H7 (cell line): ENCODE measurements around the gene DMD. TPM values are rescaled to one million over a fixed set of nuclear protein-coding genes. Genes with fewer than 3 reads are reported as not detected.
A peak's percentile ranks its signal among the peaks of the same experiment; 100 is the strongest.

Experiments
- DNase-seq: peaks from one replicate; pipeline ENCODE4 v3.0.0; 2012
- H3K27me3 ChIP-seq: 2 replicates; pipeline ENCODE4 v1.6.0; 2011; ENCODE audit warnings: mild to moderate bottlenecking, low read length; ENCODE audit not compliant: control insufficient read depth, insufficient read depth
- H3K36me3 ChIP-seq: replicated peaks from 2 replicates; pipeline ENCODE4 v1.5.1; 2011; ENCODE audit warnings: low read length; ENCODE audit not compliant: control insufficient read depth, insufficient read depth
- H3K4me3 ChIP-seq: 2 replicates; pipeline ENCODE4 v1.5.1; 2011; ENCODE audit warnings: low read depth, mild to moderate bottlenecking, control low read depth, low read length, moderate library complexity; ENCODE audit not compliant: insufficient read depth
- total RNA-seq: library from RNA; depleted of rRNA; stranded (reverse); fragments of >200 nt; shearing (Covaris generic); gene quantifications from 2 replicates; pipeline ENCODE4 v1.2.3, GENCODE V29; 2014

DMD gene
- total RNA-seq, 1 experiment from 2014 or later: 17.1 TPM

GRCh38 chrX:32618154-32618553, 593.2 kb downstream of the DMD start:
- H3K36me3 ChIP-seq: no peaks in the 10 kb centered on the region
- no peak for DNase-seq
- H3K4me3 ChIP-seq: no peak overlapping the region
- H3K27me3 ChIP-seq: no peaks in the 10 kb centered on the region

GRCh38 chrX:32614707-32615106, 596.6 kb downstream of the DMD start:
- H3K27me3 ChIP-seq: no peaks in the 10 kb centered on the region
- no peak overlapping the region for H3K4me3 ChIP-seq
- no peak for DNase-seq
- H3K36me3 ChIP-seq: no peaks in the 10 kb centered on the region

GRCh38 chrX:32599156-32599555, 612.2 kb downstream of the DMD start:
- no peak overlapping the region for H3K4me3 ChIP-seq
- no peaks in the 10 kb centered on the region for H3K27me3 ChIP-seq
- no peak for DNase-seq
- H3K36me3 ChIP-seq: no peaks in the 10 kb centered on the region

- Histone ChIP-seq H3K36me3 (no peaks in the 10 kb centered on the region), H3K27me3 (no peaks in the 10 kb centered on the region), H3K4me3 (no peak overlapping the region)
- DNase-seq: no peak
Observed at GRCh38 chrX:32598707-32599106, 612.6 kb downstream of the DMD start.

GRCh38 chrX:32597777-32598176, 613.6 kb downstream of the DMD start:
- Histone ChIP-seq H3K27me3 (no peaks in the 10 kb centered on the region), H3K36me3 (no peaks in the 10 kb centered on the region), H3K4me3 (no peak overlapping the region)
- DNase-seq: no peak

- no peaks in the 10 kb centered on the region for H3K27me3 ChIP-seq
- no peaks in the 10 kb centered on the region for H3K36me3 ChIP-seq
- DNase-seq: no peak
- H3K4me3 ChIP-seq: no peak overlapping the region
Observed at GRCh38 chrX:32592786-32593185, 618.6 kb downstream of the DMD start.

- Histone ChIP-seq H3K27me3 (no peaks in the 10 kb centered on the region), H3K36me3 (no peaks in the 10 kb centered on the region), H3K4me3 (no peak overlapping the region)
- DNase-seq: no peak
Observed at GRCh38 chrX:32591589-32591988, 619.8 kb downstream of the DMD start.

GRCh38 chrX:32582729-32583128, 628.6 kb downstream of the DMD start:
- peak; percentile 10 for DNase-seq
- Histone ChIP-seq H3K36me3 (no peaks in the 10 kb centered on the region), H3K27me3 (peaks cover 16% of the 10 kb centered on the region; the same call in 1 of the 2 replicates), H3K4me3 (no peak overlapping the region)

GRCh38 chrX:32576885-32577284, 634.5 kb downstream of the DMD start:
- Histone ChIP-seq H3K4me3 (no peak overlapping the region), H3K36me3 (no peaks in the 10 kb centered on the region), H3K27me3 (peaks cover 3% of the 10 kb centered on the region; the same call in 1 of the 2 replicates)
- no peak for DNase-seq

- H3K27me3 ChIP-seq: no peaks in the 10 kb centered on the region
- H3K36me3 ChIP-seq: no peaks in the 10 kb centered on the region
- H3K4me3 ChIP-seq: no peak overlapping the region
- no peak for DNase-seq
Observed at GRCh38 chrX:32572644-32573043, 638.7 kb downstream of the DMD start.

GRCh38 chrX:32571579-32571978, 639.8 kb downstream of the DMD start:
- Histone ChIP-seq H3K27me3 (no peaks in the 10 kb centered on the region), H3K4me3 (no peak overlapping the region), H3K36me3 (no peaks in the 10 kb centered on the region)
- no peak for DNase-seq

- no peaks in the 10 kb centered on the region for H3K36me3 ChIP-seq
- H3K4me3 ChIP-seq: no peak overlapping the region
- H3K27me3 ChIP-seq: no peaks in the 10 kb centered on the region
- DNase-seq: no peak
Observed at GRCh38 chrX:32562261-32562660, 649.1 kb downstream of the DMD start.

- Histone ChIP-seq H3K4me3 (no peak overlapping the region), H3K27me3 (no peaks in the 10 kb centered on the region), H3K36me3 (no peaks in the 10 kb centered on the region)
- DNase-seq: no peak
Observed at GRCh38 chrX:32545101-32545500, 666.2 kb downstream of the DMD start.

GRCh38 chrX:32538554-32538953, 672.8 kb downstream of the DMD start:
- Histone ChIP-seq H3K27me3 (no peaks in the 10 kb centered on the region), H3K36me3 (no peaks in the 10 kb centered on the region), H3K4me3 (no peak overlapping the region)
- DNase-seq: no peak

- Histone ChIP-seq H3K4me3 (no peak overlapping the region), H3K36me3 (no peaks in the 10 kb centered on the region), H3K27me3 (no peaks in the 10 kb centered on the region)
- DNase-seq: no peak
Observed at GRCh38 chrX:32533848-32534247, 677.5 kb downstream of the DMD start.

GRCh38 chrX:32532262-32532661, 679.1 kb downstream of the DMD start:
- no peak overlapping the region for H3K4me3 ChIP-seq
- no peak for DNase-seq
- H3K36me3 ChIP-seq: no peaks in the 10 kb centered on the region
- no peaks in the 10 kb centered on the region for H3K27me3 ChIP-seq
